Ishikawa (cell line): ENCODE measurements around the gene SPATA33.

Source experiments
- CEBPB ChIP-seq: IDR thresholded peaks from 2 replicates; pipeline ENCODE4 v1.6.1; 2012
- CREB1 ChIP-seq: IDR thresholded peaks from 2 replicates; pipeline ENCODE4 v1.6.1; 2012; ENCODE audit warnings: low read depth
- EGR1 ChIP-seq: IDR thresholded peaks from 2 replicates; pipeline ENCODE4 v1.6.1; 2012
- EP300 ChIP-seq: IDR thresholded peaks from 2 replicates; pipeline ENCODE4 v1.6.1; 2012; ENCODE audit warnings: borderline replicate concordance
- FOXM1 ChIP-seq: IDR thresholded peaks from 2 replicates; pipeline ENCODE4 v1.6.1; 2012; ENCODE audit warnings: low read depth, borderline replicate concordance
- MAX ChIP-seq: IDR thresholded peaks from 2 replicates; pipeline ENCODE4 v1.6.1; 2012
- NFIC ChIP-seq: IDR thresholded peaks from 2 replicates; pipeline ENCODE4 v1.6.1; 2012
- RAD21 ChIP-seq: IDR thresholded peaks from 2 replicates; pipeline ENCODE4 v1.6.1; 2012; ENCODE audit warnings: low read depth
- TAF1 ChIP-seq: IDR thresholded peaks from 2 replicates; pipeline ENCODE4 v1.6.1; 2012; ENCODE audit warnings: low read depth, mild to moderate bottlenecking
- TCF12 ChIP-seq: IDR thresholded peaks from 2 replicates; pipeline ENCODE4 v1.6.1; 2012; ENCODE audit warnings: low read depth
- TEAD4 ChIP-seq: IDR thresholded peaks from 2 replicates; pipeline ENCODE4 v1.6.1; 2012
- YY1 ChIP-seq: IDR thresholded peaks from 2 replicates; pipeline ENCODE4 v1.6.1; 2012; ENCODE audit warnings: low read depth
- ZBTB7A ChIP-seq: IDR thresholded peaks from 2 replicates; pipeline ENCODE4 v1.6.1; 2012; ENCODE audit warnings: low read depth
- TF ChIP-seq, protein P1 (sequence below): IDR thresholded peaks from 2 replicates; pipeline ENCODE4 v1.6.1; 2012; ENCODE audit warnings: low read depth, mild to moderate bottlenecking

GRCh38 chr16:89709716-89710432, 52.2 kb downstream of the SPATA33 start:
- no peak for TF ChIP-seq TCF12
- no peak for TF ChIP-seq CREB1
- TF ChIP-seq ZBTB7A: no peak
- TF ChIP-seq MAX: no peak
- no peak for TF ChIP-seq EGR1
- TF ChIP-seq YY1: no peak
- TF ChIP-seq NFIC: no peak
- TF ChIP-seq EP300: no peak
- TF ChIP-seq RAD21: no peak
- no peak for TF ChIP-seq FOXM1
- no peak for TF ChIP-seq TEAD4
- no peak for TF ChIP-seq TAF1
- no peak for TF ChIP-seq CEBPB
- TF ChIP-seq, protein P1, sequence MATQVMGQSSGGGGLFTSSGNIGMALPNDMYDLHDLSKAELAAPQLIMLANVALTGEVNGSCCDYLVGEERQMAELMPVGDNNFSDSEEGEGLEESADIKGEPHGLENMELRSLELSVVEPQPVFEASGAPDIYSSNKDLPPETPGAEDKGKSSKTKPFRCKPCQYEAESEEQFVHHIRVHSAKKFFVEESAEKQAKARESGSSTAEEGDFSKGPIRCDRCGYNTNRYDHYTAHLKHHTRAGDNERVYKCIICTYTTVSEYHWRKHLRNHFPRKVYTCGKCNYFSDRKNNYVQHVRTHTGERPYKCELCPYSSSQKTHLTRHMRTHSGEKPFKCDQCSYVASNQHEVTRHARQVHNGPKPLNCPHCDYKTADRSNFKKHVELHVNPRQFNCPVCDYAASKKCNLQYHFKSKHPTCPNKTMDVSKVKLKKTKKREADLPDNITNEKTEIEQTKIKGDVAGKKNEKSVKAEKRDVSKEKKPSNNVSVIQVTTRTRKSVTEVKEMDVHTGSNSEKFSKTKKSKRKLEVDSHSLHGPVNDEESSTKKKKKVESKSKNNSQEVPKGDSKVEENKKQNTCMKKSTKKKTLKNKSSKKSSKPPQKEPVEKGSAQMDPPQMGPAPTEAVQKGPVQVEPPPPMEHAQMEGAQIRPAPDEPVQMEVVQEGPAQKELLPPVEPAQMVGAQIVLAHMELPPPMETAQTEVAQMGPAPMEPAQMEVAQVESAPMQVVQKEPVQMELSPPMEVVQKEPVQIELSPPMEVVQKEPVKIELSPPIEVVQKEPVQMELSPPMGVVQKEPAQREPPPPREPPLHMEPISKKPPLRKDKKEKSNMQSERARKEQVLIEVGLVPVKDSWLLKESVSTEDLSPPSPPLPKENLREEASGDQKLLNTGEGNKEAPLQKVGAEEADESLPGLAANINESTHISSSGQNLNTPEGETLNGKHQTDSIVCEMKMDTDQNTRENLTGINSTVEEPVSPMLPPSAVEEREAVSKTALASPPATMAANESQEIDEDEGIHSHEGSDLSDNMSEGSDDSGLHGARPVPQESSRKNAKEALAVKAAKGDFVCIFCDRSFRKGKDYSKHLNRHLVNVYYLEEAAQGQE: no peak
